GM10266 (cell line): ENCODE results near the gene RABGAP1.

Experiments
- DNase-seq: peaks from one replicate; pipeline ENCODE4 v3.0.0; 2012; ENCODE audit errors: extremely low spot score
- CTCF ChIP-seq: IDR thresholded peaks from 2 replicates; pipeline ENCODE4 v1.5.1; 2012; ENCODE audit warnings: mild to moderate bottlenecking, low read depth; ENCODE audit not compliant: control insufficient read depth, insufficient read depth; ENCODE audit errors: missing control alignments

RABGAP1 gene

DNA sequence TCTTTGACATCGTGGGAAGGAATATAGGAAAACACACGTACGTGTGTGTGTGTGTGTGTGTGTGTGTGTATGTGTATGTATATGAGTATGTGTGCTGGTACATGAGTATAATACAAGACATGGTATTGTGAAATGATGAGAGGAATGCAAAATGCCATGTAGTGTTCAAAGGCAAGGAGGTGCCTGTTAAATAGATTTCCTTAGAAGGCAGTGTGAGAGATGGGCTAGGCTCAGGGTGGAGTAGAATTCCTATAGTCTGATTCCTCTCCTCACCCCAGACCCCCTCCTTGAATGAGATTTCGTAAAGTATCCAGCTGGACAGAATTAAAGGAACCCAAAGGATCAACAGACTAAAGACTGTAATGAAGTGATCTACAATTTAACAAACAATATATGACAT lies 103.8 kb downstream of the RABGAP1 start:
- no peak for DNase-seq
- TF ChIP-seq CTCF = no peak

- no peak for DNase-seq
- no peak for TF ChIP-seq CTCF
These were observed 105.8 kb downstream of the RABGAP1 start for GRCh38 chr9:123046406-123047195.

- no peak for DNase-seq
- TF ChIP-seq CTCF = no peak
These were observed 107.9 kb downstream of the RABGAP1 start for GRCh38 chr9:123048748-123049147.

DNA sequence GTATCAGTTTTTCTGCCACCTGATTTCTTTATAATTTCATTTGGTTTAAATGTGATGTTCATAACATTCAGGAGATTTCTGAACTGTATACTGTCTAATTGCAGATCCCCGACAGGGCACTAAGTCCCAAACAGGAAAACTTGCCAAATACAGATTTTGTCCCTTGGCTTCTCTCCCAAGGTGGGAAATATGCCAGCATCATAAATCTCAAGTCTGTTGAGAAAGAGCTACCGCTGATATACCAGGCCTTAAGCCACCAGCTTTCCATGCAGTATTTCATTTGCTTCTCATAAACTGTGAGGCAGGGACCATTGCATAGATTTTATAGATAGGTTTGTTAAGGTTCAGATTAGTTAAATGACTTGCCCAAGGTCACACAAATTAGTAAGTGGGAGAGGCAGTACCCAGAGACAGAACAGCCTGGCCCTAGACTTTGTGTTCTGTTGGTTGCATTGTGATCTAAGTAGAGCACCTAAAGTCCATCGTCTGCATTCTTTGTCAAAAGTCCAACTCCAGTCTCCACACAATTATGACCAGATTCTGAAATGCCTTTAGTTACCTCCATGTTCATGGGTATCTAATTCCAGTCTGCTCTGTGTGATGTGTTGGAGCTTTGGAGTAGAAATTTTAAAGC lies 108.9 kb downstream of the RABGAP1 start:
- TF ChIP-seq CTCF = no peak
- DNase-seq = no peak

- DNase-seq = no peak
- TF ChIP-seq CTCF = no peak
These were observed 112.2 kb downstream of the RABGAP1 start for GRCh38 chr9:123053046-123053445.

DNA sequence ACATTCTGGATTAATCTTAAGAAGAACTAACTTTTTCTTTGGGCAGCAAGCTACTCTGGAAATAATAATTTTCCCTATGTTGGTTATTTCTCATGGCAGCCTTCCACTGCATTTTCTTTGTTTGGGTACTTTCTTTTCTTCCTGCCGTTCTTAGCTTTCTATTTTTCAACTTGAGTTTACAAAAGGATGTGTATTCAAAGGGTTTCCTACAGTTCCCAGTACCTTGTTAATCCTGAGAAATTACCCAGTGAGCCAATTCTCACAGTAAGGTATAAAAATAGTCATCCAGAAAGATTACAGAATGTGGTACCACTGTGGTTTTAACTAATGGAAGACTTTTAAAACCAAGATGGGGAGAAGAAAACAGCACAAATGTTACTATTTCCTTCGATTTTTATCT lies 112.9 kb downstream of the RABGAP1 start:
- TF ChIP-seq CTCF = no peak
- DNase-seq = peak; percentile 27

DNA sequence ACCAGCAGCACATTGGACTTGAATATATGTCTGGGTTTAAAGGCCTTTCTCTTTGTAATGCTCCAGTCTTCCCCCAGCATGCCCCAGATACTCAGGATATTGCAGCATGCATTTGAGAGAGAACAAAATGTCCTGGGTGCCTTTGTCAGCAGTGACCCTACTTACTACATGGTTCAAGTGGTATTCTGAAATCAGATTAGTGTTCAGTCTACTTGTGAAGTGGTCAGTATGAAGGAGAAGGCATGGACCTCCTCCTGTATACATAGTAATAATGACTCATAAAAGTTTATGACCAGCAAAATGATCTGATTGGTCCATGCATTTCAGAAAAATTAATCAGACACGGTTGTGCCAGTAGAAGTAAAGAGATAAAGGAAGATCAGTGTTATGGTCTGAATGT lies 118.0 kb downstream of the RABGAP1 start:
- DNase-seq = no peak
- no peak for TF ChIP-seq CTCF
